T-helper 17 cell (primary cell): ENCODE measurements around the gene GABBR2. TPM values are rescaled to one million over a fixed set of nuclear protein-coding genes. Genes with fewer than 3 reads are reported as not detected.
"Not testable (repeated sequence)": the region's sequence is repeated elsewhere in the genome, so short reads cannot be mapped to it uniquely, and the experiment has no call there.

Source experiments
- ATAC-seq: fragments of 150-1000 bp; cut with Tn5 transposase; 2 replicates; pipeline ENCODE4 v1.10.0; 2021; ENCODE audit warnings: mild to moderate bottlenecking, moderate library complexity
- DNase-seq, 3 donors: peaks; one replicate each; pipeline versions ENCODE4 v3.0.0 to v3.0.0-alpha.2; 2020 to 2021
- H3K9me3 ChIP-seq: one replicate; pipeline ENCODE4 v1.7.0; 2013; ENCODE audit warnings: low read length, mild to moderate bottlenecking; ENCODE audit not compliant: control insufficient read depth, poor library complexity, severe bottlenecking
- H3K27ac Mint-ChIP-seq: one replicate; pipeline ENCODE4 v1.8.0; 2022; ENCODE audit warnings: mild to moderate bottlenecking, moderate library complexity, mixed read lengths
- H3K27me3 Mint-ChIP-seq: one replicate; pipeline ENCODE4 v1.8.0; 2022; ENCODE audit warnings: mixed read lengths
- H3K36me3 Mint-ChIP-seq: one replicate; pipeline ENCODE4 v1.8.0; 2022; ENCODE audit warnings: low read depth, mixed read lengths
- H3K4me1 Mint-ChIP-seq: one replicate; pipeline ENCODE4 v1.8.0; 2022; ENCODE audit warnings: mild to moderate bottlenecking, mixed read lengths
- H3K4me3 Mint-ChIP-seq: one replicate; pipeline ENCODE4 v1.8.0; 2022; ENCODE audit warnings: mild to moderate bottlenecking, moderate library complexity, mixed read lengths
- total RNA-seq, 4 donors: library from RNA in 2 of 4; stranded (reverse) in 2 of 4; gene quantifications; one replicate each; pipeline ENCODE4 v1.2.3 and lab custom pipeline; 2022 to 2026

Gene GABBR2
- total RNA-seq, 2 donors from 2014 or later = not detected

DNA sequence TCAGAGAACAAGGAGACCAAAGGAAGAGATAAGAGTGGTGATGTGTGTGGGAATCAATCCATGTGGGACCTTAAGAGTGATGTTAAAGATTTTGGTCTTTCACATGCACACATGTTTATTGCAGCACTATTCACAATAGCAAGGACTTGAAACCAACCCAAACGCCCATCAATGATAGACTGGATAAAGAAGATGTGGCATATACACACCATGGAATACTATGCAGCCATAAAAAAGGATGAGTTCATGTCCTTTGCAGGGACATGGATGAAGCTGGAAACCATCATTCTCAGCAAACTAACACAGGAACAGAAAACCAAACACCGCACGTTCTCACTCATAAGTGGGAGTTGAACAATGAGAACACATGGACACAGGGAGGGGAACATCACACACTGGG lies 53.3 kb downstream of the GABBR2 start:
- ATAC-seq, H3K4me3 Mint-ChIP-seq, H3K36me3 Mint-ChIP-seq, H3K4me1 Mint-ChIP-seq, DNase-seq, H3K27ac Mint-ChIP-seq, H3K9me3 ChIP-seq: not testable (repeated sequence)
- peaks cover 14% of the 10 kb centered on the region for H3K27me3 Mint-ChIP-seq

DNA sequence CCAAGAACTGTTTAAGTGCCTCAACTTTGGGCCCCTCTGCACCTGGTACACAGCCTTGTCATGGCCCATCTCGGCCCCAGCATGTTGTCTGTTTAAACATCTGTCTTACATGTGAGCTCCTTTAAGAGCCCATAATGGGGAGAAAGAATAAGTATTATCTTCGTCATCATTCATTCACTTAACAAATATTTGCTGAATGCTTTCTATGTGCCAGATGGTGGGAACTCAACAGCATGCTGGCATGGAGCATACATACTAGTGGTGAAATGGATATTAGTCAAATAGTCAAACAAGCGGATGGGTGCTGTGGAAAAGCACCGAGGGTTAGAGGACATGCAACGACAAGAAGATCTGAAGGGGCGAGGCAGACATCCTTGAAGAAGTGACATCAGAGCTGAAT lies 54.5 kb downstream of the GABBR2 start:
- no peak for ATAC-seq
- H3K27ac Mint-ChIP-seq = no peak overlapping the region
- peaks cover 21% of the 10 kb centered on the region for H3K27me3 Mint-ChIP-seq
- DNase-seq = no peak
- H3K36me3 Mint-ChIP-seq = no peaks in the 10 kb centered on the region
- no peaks in the 10 kb centered on the region for H3K9me3 ChIP-seq
- H3K4me1 Mint-ChIP-seq = no peaks in the 10 kb centered on the region
- no peak overlapping the region for H3K4me3 Mint-ChIP-seq

- H3K36me3 Mint-ChIP-seq = no peaks in the 10 kb centered on the region
- ATAC-seq (no peak), DNase-seq (no peak)
- peaks cover 29% of the 10 kb centered on the region for H3K27me3 Mint-ChIP-seq
- H3K4me1 Mint-ChIP-seq = no peaks in the 10 kb centered on the region
- H3K27ac Mint-ChIP-seq = no peak overlapping the region
- H3K9me3 ChIP-seq = no peaks in the 10 kb centered on the region
- H3K4me3 Mint-ChIP-seq = no peak overlapping the region
Observed at GRCh38 chr9:98652741-98653140, 56.0 kb downstream of the GABBR2 start.

DNA sequence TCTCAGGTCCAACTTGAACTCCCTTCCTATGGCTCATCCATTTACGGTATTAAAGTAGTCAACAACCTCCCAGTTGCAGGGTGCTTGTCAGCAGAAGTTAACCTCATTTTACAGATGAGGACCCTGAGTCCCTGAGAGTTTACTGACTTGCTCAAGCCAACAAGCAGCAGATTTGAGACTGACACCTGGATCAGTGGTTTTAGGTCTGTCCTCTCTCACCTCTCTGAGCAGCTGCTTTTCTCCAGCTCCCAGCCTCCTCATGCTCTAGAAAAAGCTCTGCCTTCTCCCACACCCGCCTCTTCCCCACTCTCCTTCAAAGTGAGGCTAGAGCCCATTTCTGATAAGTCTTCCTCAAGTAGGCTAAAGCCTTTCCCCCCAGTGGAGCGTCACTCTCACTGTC lies 56.4 kb downstream of the GABBR2 start:
- no peaks in the 10 kb centered on the region for H3K4me1 Mint-ChIP-seq
- no peak overlapping the region for H3K4me3 Mint-ChIP-seq
- ATAC-seq (no peak), DNase-seq (no peak)
- peaks cover 29% of the 10 kb centered on the region for H3K27me3 Mint-ChIP-seq
- no peaks in the 10 kb centered on the region for H3K36me3 Mint-ChIP-seq
- H3K9me3 ChIP-seq = no peaks in the 10 kb centered on the region
- H3K27ac Mint-ChIP-seq = no peak overlapping the region

DNA sequence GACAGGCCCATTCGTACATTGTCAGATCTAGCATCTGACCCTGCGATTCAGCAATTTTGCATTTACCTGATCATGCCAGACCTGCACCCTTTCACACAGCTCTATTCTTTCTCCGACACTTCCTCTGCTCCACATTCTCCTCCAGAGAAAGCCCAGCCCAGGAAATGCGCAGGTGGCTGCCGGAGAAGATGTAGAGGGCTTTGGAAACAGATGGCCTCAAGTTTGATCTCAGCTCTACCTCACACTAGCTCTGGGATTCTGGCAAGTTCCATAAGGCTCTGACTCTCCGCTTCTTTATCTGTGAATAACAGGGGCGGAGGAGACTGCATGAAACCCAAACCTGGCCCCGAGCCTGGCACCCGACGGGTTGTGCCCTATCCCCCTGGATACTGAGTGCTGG lies 61.5 kb downstream of the GABBR2 start:
- ATAC-seq (no peak), DNase-seq (no peak)
- Mint-ChIP-seq H3K27ac (no peak overlapping the region), H3K36me3 (peaks cover 3% of the 10 kb centered on the region), H3K4me3 (no peak overlapping the region), H3K27me3 (peaks cover 49% of the 10 kb centered on the region), H3K4me1 (peaks cover 3% of the 10 kb centered on the region)
- no peaks in the 10 kb centered on the region for H3K9me3 ChIP-seq

DNA sequence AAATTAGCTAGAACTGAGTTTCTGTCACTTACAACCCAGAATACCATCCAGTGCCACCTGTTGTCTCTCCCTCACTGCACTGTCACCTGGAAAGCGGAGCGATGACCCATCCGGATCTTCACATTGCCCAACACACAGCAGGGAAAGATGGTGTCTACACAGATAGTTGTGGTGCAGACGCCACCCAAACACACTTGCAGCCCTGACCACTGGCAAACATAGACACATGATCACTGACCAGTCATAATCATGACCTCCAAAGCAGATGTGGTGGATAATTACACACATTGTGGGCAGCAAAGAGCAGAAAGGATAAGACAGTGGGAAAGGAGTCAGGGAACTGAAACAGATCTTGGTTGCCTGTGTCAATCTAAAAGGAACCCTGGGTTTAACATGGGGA lies 64.7 kb downstream of the GABBR2 start:
- H3K36me3 Mint-ChIP-seq = peaks cover 3% of the 10 kb centered on the region
- DNase-seq = no peak
- H3K4me3 Mint-ChIP-seq = no peak overlapping the region
- H3K4me1 Mint-ChIP-seq = peaks cover 4% of the 10 kb centered on the region
- H3K27ac Mint-ChIP-seq = no peak overlapping the region
- H3K27me3 Mint-ChIP-seq = peaks cover 56% of the 10 kb centered on the region
- ATAC-seq = no peak
- H3K9me3 ChIP-seq = no peaks in the 10 kb centered on the region

GRCh38 chr9:98642661-98643312 lies 65.9 kb downstream of the GABBR2 start:
- Mint-ChIP-seq H3K36me3 (peaks cover 3% of the 10 kb centered on the region), H3K27me3 (peaks cover 51% of the 10 kb centered on the region), H3K27ac (no peak overlapping the region), H3K4me3 (no peak overlapping the region), H3K4me1 (peaks cover 4% of the 10 kb centered on the region)
- H3K9me3 ChIP-seq = no peaks in the 10 kb centered on the region
- no peak for DNase-seq
- ATAC-seq = no peak

GRCh38 chr9:98641695-98642094 lies 67.0 kb downstream of the GABBR2 start:
- no peak overlapping the region for H3K4me3 Mint-ChIP-seq
- H3K27ac Mint-ChIP-seq = no peak overlapping the region
- H3K36me3 Mint-ChIP-seq = peaks cover 3% of the 10 kb centered on the region
- ATAC-seq (no peak), DNase-seq (no peak)
- H3K27me3 Mint-ChIP-seq = peaks cover 51% of the 10 kb centered on the region
- H3K4me1 Mint-ChIP-seq = peaks cover 4% of the 10 kb centered on the region
- H3K9me3 ChIP-seq = no peaks in the 10 kb centered on the region

DNA sequence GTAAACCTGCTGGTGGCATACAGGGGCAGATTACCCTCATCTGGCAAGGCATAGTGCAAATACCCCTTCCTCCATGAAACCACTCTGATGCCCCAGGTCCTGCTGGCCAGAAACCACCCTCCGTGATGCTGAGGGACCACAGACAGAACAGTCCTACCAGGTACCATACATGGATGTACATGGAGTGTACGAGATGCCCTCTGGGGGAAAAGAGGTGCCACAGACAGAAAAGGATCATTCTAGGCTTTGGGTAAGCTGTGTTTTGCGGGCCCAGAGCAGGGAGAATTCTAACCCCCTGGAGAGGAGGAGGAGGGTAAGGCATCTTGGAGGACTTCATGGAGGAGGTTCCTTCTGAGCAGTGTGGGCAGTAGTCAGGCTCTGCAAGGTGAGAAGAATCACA lies 68.3 kb downstream of the GABBR2 start:
- H3K27me3 Mint-ChIP-seq = peaks cover 48% of the 10 kb centered on the region
- H3K9me3 ChIP-seq = no peaks in the 10 kb centered on the region
- ATAC-seq (no peak), DNase-seq (no peak)
- H3K4me1 Mint-ChIP-seq = peaks cover 4% of the 10 kb centered on the region
- peaks cover 3% of the 10 kb centered on the region for H3K36me3 Mint-ChIP-seq
- no peak overlapping the region for H3K27ac Mint-ChIP-seq
- no peak overlapping the region for H3K4me3 Mint-ChIP-seq

- Mint-ChIP-seq H3K4me1 (peaks cover 4% of the 10 kb centered on the region), H3K27ac (no peak overlapping the region), H3K27me3 (peaks cover 44% of the 10 kb centered on the region), H3K36me3 (peaks cover 3% of the 10 kb centered on the region), H3K4me3 (no peak overlapping the region)
- no peak for ATAC-seq
- no peaks in the 10 kb centered on the region for H3K9me3 ChIP-seq
- no peak for DNase-seq
Observed at GRCh38 chr9:98639133-98639532, 69.6 kb downstream of the GABBR2 start.

- no peak for ATAC-seq
- Mint-ChIP-seq H3K27ac (no peak overlapping the region), H3K36me3 (no peaks in the 10 kb centered on the region), H3K27me3 (peaks cover 26% of the 10 kb centered on the region), H3K4me3 (no peak overlapping the region), H3K4me1 (peaks cover 2% of the 10 kb centered on the region)
- H3K9me3 ChIP-seq = no peaks in the 10 kb centered on the region
- DNase-seq = no peak
Observed at GRCh38 chr9:98637381-98637780, 71.4 kb downstream of the GABBR2 start.

GRCh38 chr9:98635374-98635773 lies 73.4 kb downstream of the GABBR2 start:
- H3K27me3 Mint-ChIP-seq = peaks cover 10% of the 10 kb centered on the region
- H3K9me3 ChIP-seq = no peaks in the 10 kb centered on the region
- no peak overlapping the region for H3K4me3 Mint-ChIP-seq
- no peaks in the 10 kb centered on the region for H3K4me1 Mint-ChIP-seq
- DNase-seq = no peak
- no peaks in the 10 kb centered on the region for H3K36me3 Mint-ChIP-seq
- H3K27ac Mint-ChIP-seq = no peak overlapping the region
- ATAC-seq = no peak

DNA sequence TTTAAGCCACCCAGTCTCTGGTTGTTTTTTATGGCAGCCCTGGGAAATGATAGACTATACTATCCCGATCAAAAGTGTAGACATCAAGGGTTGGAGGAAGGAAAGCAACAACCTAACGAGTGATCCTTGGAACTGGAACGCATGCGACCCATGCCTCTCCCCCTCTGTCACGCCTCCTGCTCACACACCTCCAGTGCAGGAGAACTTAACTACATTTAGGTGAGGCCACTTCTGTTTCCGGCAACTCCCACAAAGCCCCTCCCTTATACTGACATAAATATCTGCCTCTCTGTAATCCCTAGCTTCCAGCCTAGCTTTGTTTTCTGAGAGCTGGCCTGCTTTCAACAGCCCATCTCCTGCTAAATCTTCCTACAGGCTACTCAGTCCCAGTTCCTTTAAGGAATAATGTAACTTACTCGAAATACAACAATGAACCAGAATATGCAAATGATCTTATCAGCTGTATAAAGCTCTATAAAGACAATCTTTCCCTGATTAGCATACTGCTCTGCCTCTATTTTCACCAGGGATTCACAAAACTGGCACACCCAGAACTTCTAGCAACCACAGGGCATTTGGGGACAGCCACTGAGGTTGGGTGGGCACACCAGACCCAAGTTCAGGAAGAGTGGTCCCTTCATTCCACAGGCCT lies 73.9 kb downstream of the GABBR2 start:
- Mint-ChIP-seq H3K27ac (no peak overlapping the region), H3K27me3 (peaks cover 5% of the 10 kb centered on the region), H3K4me3 (no peak overlapping the region), H3K36me3 (no peaks in the 10 kb centered on the region), H3K4me1 (no peaks in the 10 kb centered on the region)
- H3K9me3 ChIP-seq = no peaks in the 10 kb centered on the region
- DNase-seq = no peak
- ATAC-seq = no peak

DNA sequence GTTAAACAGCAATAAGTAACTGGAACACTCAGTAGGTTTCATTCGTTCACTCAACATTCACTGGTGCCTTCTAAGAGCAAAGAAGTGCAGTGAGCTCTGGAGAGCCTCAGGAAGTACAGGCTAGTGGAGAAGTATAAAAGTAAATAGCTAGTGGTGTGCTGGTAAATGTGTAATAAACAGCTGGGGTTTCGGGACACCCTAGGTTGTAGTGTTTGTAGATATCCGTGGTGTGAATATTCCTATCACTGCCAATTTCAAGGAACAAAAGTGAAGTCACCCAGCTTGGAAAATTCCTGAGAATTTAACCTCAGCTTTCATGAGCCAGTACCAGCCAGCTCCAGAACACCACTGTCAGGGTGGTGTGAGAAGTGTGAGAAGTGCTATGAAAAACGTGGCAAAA lies 75.9 kb downstream of the GABBR2 start:
- Mint-ChIP-seq H3K36me3 (no peaks in the 10 kb centered on the region), H3K27ac (no peak overlapping the region), H3K4me1 (no peaks in the 10 kb centered on the region), H3K27me3 (peaks cover 6% of the 10 kb centered on the region), H3K4me3 (no peak overlapping the region)
- no peaks in the 10 kb centered on the region for H3K9me3 ChIP-seq
- no peak for ATAC-seq
- no peak for DNase-seq
